Endothelial cell of umbilical vein (primary cell): ENCODE data around the gene MIB1. TPM values are rescaled to one million over a fixed set of nuclear protein-coding genes. Genes with fewer than 3 reads are reported as not detected.
"Not testable (repeated sequence)": the region's sequence is repeated elsewhere in the genome, so short reads cannot be mapped to it uniquely, and the experiment has no call there.

Experiments
- BruUV-seq: library from RNA; stranded (reverse); fragments of 400-500 nt; replicated peaks from 2 replicates; lab custom pipeline; 2021; lab: Mats Ljungman, UMichigan
- CTCF ChIA-PET: fragments of 300-600, 350-600 bp; sonication (Branson Sonifier 250); formaldehyde crosslinking; loops from one replicate; lab custom pipeline; 2021; ENCODE audit warnings: antibody characterized with exemption, inconsistent platforms; lab: Charles Lee
- POLR2A ChIA-PET: fragments of 300-600, 350-600 bp; sonication (Branson Sonifier 250); formaldehyde crosslinking; loops from one replicate; lab custom pipeline; 2021; ENCODE audit warnings: antibody characterized with exemption, inconsistent platforms; lab: Charles Lee
- DNase-seq: peaks from one replicate; pipeline ENCODE4 v3.0.0-alpha.2; 2011; ENCODE audit warnings: low read depth, low spot score
- FAIRE-seq: peaks from 2 replicates; lab custom pipeline; 2011; peaks lifted over from hg19 to GRCh38; lab: Jason Lieb, UNC
- H2AFZ ChIP-seq: 2 replicates; pipeline ENCODE4 v1.6.0; 2012; ENCODE audit warnings: low read depth, low read length, control low read depth, inconsistent platforms
- H3K27ac ChIP-seq: 2 replicates; pipeline ENCODE4 v1.5.1; 2011; ENCODE audit warnings: low read depth, mild to moderate bottlenecking, control low read depth, low read length, moderate library complexity; ENCODE audit not compliant: insufficient read depth
- H3K27me3 ChIP-seq, 2 experiments: 2 replicates each; pipeline versions ENCODE4 v1.6.0 to v1.6.1; 2011; ENCODE audit warnings: low read length in 2 of 2, mixed read lengths in 1 of 2; ENCODE audit not compliant: control insufficient read depth in 2 of 2, insufficient read depth in 2 of 2
- H3K36me3 ChIP-seq, 2 experiments: 2 replicates in 1 of 2; 3 replicates in 1 of 2; pipeline ENCODE4 v1.5.1; 2011; ENCODE audit warnings: low read length in 2 of 2, mild to moderate bottlenecking in 1 of 2, moderate library complexity in 1 of 2; ENCODE audit not compliant: control insufficient read depth in 2 of 2, insufficient read depth in 2 of 2; ENCODE audit errors: extremely low read depth in 1 of 2
- H3K4me1 ChIP-seq: 3 replicates; pipeline ENCODE4 v1.5.1; 2011; ENCODE audit warnings: mild to moderate bottlenecking, low read length; ENCODE audit not compliant: control insufficient read depth, insufficient read depth; ENCODE audit errors: extremely low read depth
- H3K4me2 ChIP-seq: 2 replicates; pipeline ENCODE4 v1.6.1; 2011; ENCODE audit warnings: low read length, control low read depth, mixed read lengths; ENCODE audit not compliant: insufficient read depth
- H3K4me3 ChIP-seq, 3 experiments: fragments of 200-600 bp in 1 of 3; sonication (generic), shearing (Covaris generic) in 1 of 3; replicated peaks in 1 of 3; 2 replicates each; pipeline ENCODE4 v1.5.1; 2011 to 2016; ENCODE audit warnings: control low read depth in 3 of 3, low read length in 3 of 3, mild to moderate bottlenecking in 2 of 3, inconsistent platforms in 1 of 3, low read depth in 1 of 3, moderate library complexity in 1 of 3; ENCODE audit not compliant: insufficient read depth in 1 of 3
- H3K79me2 ChIP-seq: 2 replicates; pipeline ENCODE4 v1.6.0; 2012; ENCODE audit warnings: low read length, inconsistent platforms; ENCODE audit not compliant: control insufficient read depth, insufficient read depth
- H3K9ac ChIP-seq: replicated peaks from 2 replicates; pipeline ENCODE3; 2011; ENCODE audit warnings: low read length, control low read depth; ENCODE audit not compliant: insufficient read depth; ENCODE audit errors: extremely low read depth
- H3K9me1 ChIP-seq: replicated peaks from 3 replicates; pipeline ENCODE4 v1.6.0; 2011; ENCODE audit warnings: mild to moderate bottlenecking, low read length; ENCODE audit not compliant: control insufficient read depth, insufficient read depth; ENCODE audit errors: extremely low read depth
- H3K9me3 ChIP-seq: replicated peaks from 2 replicates; pipeline ENCODE4 v1.5.1; 2012; ENCODE audit warnings: low read length, inconsistent platforms; ENCODE audit not compliant: control insufficient read depth, insufficient read depth
- H4K20me1 ChIP-seq: replicated peaks from 2 replicates; pipeline ENCODE3; 2011; ENCODE audit warnings: mild to moderate bottlenecking, low read length; ENCODE audit not compliant: control insufficient read depth, insufficient read depth; ENCODE audit errors: extremely low read depth
- CTCF ChIP-seq, 2 donors: IDR thresholded peaks; 1 replicate in 1 of 2; 2 replicates in 1 of 2; pipeline ENCODE4 v1.5.1; 2011; ENCODE audit warnings: low read length in 2 of 2, mild to moderate bottlenecking in 2 of 2, moderate library complexity in 2 of 2, control low read depth in 1 of 2, inconsistent platforms in 1 of 2, low read depth in 1 of 2; ENCODE audit not compliant: insufficient read depth in 1 of 2; ENCODE audit errors: extremely low read depth in 1 of 2
- EZH2 ChIP-seq: IDR thresholded peaks from 2 replicates; pipeline ENCODE4 v1.6.1; 2012; ENCODE audit warnings: borderline replicate concordance, low read depth, mild to moderate bottlenecking, moderate library complexity, low read length, inconsistent platforms; ENCODE audit not compliant: severe bottlenecking
- FOS ChIP-seq: IDR thresholded peaks from 2 replicates; pipeline ENCODE4 v1.6.1; 2011; ENCODE audit warnings: mild to moderate bottlenecking, low read length, moderate library complexity, borderline replicate concordance; ENCODE audit not compliant: insufficient read depth
- GATA2 ChIP-seq: IDR thresholded peaks from 2 replicates; pipeline ENCODE4 v1.7.0; 2011; ENCODE audit warnings: low read depth, mild to moderate bottlenecking, moderate library complexity, mixed read lengths, low read length; ENCODE audit not compliant: insufficient read length, insufficient read depth
- JUN ChIP-seq: IDR thresholded peaks from 2 replicates; pipeline ENCODE4 v1.6.1; 2011; ENCODE audit warnings: borderline replicate concordance, low read depth; ENCODE audit not compliant: insufficient read length, insufficient read depth
- MAX ChIP-seq: IDR thresholded peaks from 2 replicates; pipeline ENCODE4 v1.6.1; 2011; ENCODE audit not compliant: insufficient read depth, insufficient read length
- MYC ChIP-seq: IDR thresholded peaks from one replicate; pipeline ENCODE4 v1.6.1; 2011; ENCODE audit warnings: mild to moderate bottlenecking, low read depth, low read length
- POLR2A ChIP-seq: IDR thresholded peaks from 2 replicates; pipeline ENCODE4 v1.6.1; 2012; ENCODE audit warnings: low read depth, mild to moderate bottlenecking, control low read depth, low read length
- dilution Hi-C: fragments of 300-500 bp; cut with MboI; formaldehyde crosslinking; loops from one replicate; pipeline ENCODE4 v1.15.0; 2019; ENCODE audit warnings: low sequenced_read_pairs; ENCODE audit not compliant: extremely low pct_ligation_motif_present
- intact Hi-C: fragments of 100-400 bp; cut with micrococcal nuclease; formaldehyde crosslinking; loops from one replicate; pipeline ENCODE4 v1.10.0; 2022
- polyA plus RNA-seq, 4 experiments: library from polyadenylated mRNA; depleted of rRNA in 3 of 4; stranded (reverse) in 3 of 4; unstranded in 1 of 4; fragments of >200 nt; gene quantifications; 2 replicates each; pipeline versions ENCODE4 v1.2.1 to v1.2.3, GENCODE V29; 2011 to 2012; ENCODE audit warnings: missing spikeins in 1 of 4
- total RNA-seq: library from RNA; stranded (reverse); gene quantifications from 2 replicates; pipeline ENCODE4 v1.2.3, GENCODE V29; 2021

The MIB1 gene
- total and polyA plus RNA-seq, 2 donors (not counting 3 experiments of a cell fraction or from before 2014, with no cell fraction given): 6.3 to 37.5 TPM

GRCh38 chr18:21786526-21786925, 45.9 kb downstream of the MIB1 start:
- TF ChIP-seq CTCF (IDR thresholded peaks at IDR 0.05; ENCODE audit: extremely low read depth in 1 of 2, insufficient read depth in 1 of 2, low read depth in 1 of 2, low read length in 2 of 2) (no peak), GATA2 (no peak), MYC (no peak), POLR2A (no peak), EZH2 (no peak), JUN (no peak), FOS (no peak), MAX (no peak)
- H3K79me2 ChIP-seq: no peaks in the 10 kb centered on the region
- no peak overlapping the region for H3K4me2 ChIP-seq
- H2AFZ ChIP-seq: no peak overlapping the region
- H3K9ac ChIP-seq: no peak overlapping the region
- CTCF ChIA-PET: interaction anchor here (1.2 to 1.4 kb wide), 2 partner anchors 33 to 154 kb away, joined by 4 read pairs; no protein-coding TSS in a partner anchor
- intact Hi-C loops: no loop called here
- H3K4me1 ChIP-seq: no peaks in the 10 kb centered on the region
- BruUV-seq: no TSS peak
- POLR2A ChIA-PET: no interaction called here
- H4K20me1 ChIP-seq: no peaks in the 10 kb centered on the region
- no peak for FAIRE-seq
- DNase-seq: no peak
- dilution Hi-C loops: no loop called here
- H3K4me3 ChIP-seq: no peak overlapping the region
- no peaks in the 10 kb centered on the region for H3K27me3 ChIP-seq
- H3K27ac ChIP-seq: no peak overlapping the region
- H3K9me3 ChIP-seq: no peaks in the 10 kb centered on the region
- no peaks in the 10 kb centered on the region for H3K9me1 ChIP-seq
- peaks cover 3 to 8% of the 10 kb centered on the region in 2 experiments for H3K36me3 ChIP-seq

GRCh38 chr18:21796089-21796488, 55.5 kb downstream of the MIB1 start:
- BruUV-seq, H3K79me2 ChIP-seq, intact Hi-C loops, dilution Hi-C loops, H3K9me1 ChIP-seq, H2AFZ ChIP-seq, H3K9me3 ChIP-seq, H3K36me3 ChIP-seq, DNase-seq, H3K27me3 ChIP-seq, H3K4me3 ChIP-seq, H3K4me2 ChIP-seq, FAIRE-seq, H3K9ac ChIP-seq, POLR2A ChIA-PET, H3K27ac ChIP-seq, H4K20me1 ChIP-seq, H3K4me1 ChIP-seq: not testable (repeated sequence)
- CTCF ChIA-PET: interaction anchor here (0.6 to 1.3 kb wide), 2 partner anchors 24 to 203 kb away, joined by 4 read pairs; no protein-coding TSS in a partner anchor
